ENCODE data around the gene SF1. TPM values are rescaled to one million over a fixed set of nuclear protein-coding genes. Genes with fewer than 3 reads are reported as not detected.
A peak's percentile ranks its signal among the peaks of the same experiment; 100 is the strongest.

Gene SF1
- total RNA-seq, 1 donor from 2014 or later, result 415 TPM

DNA sequence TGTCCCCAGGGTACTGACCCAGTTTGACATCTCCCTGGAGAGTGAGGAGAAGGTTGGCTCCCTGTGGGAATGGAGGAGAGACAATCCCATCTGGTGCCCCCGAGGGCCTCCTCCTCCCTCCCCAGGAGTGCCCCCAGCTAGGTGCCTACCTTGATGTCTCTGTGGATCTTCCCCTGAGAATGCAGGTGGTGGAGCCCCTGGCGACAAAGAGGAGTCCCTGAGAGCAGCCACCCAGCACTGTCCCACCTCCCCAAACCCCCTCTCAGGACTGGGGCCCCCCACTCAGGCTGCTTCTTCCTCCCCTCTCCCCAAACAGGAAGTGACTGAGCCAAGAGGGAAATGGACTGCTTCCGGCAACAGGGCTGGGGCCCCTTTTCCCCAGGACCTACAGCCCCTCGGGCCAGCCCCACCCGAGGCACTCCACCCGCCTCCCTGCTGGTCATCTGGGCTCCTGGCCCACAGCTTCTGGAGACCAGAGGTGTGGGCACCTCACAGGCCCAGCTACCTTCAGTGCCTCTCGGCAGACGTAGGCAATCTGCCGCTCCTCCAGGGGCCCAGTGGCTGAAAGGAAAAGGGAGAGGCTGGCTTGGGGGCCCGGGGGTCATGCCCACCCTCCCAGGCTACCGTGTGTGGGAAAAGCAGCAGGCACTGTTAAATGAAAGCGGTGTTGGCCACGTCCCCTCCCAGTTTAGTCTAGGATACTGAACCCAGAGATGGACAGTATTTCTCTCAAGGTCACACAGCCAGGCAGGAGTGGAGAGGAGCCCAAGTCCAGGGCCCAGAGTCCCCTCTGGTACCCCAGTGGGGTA is 23.4 kb upstream of the SF1 start:
- peaks cover 7% of the 10 kb centered on the region for H3K4me1 Mint-ChIP-seq (ENCODE audit: low read depth, unreplicated experiment)
- H3K27me3 Mint-ChIP-seq (ENCODE audit: unreplicated experiment), result peaks cover 16% of the 10 kb centered on the region
- DNase-seq, result no peak
- H3K27ac Mint-ChIP-seq (ENCODE audit: unreplicated experiment), result no peak overlapping the region
- H3K9me3 Mint-ChIP-seq (ENCODE audit: unreplicated experiment), result peaks cover 4% of the 10 kb centered on the region
- no peaks in the 10 kb centered on the region for H3K36me3 Mint-ChIP-seq (ENCODE audit: unreplicated experiment)
- TF ChIP-seq, protein P1, sequence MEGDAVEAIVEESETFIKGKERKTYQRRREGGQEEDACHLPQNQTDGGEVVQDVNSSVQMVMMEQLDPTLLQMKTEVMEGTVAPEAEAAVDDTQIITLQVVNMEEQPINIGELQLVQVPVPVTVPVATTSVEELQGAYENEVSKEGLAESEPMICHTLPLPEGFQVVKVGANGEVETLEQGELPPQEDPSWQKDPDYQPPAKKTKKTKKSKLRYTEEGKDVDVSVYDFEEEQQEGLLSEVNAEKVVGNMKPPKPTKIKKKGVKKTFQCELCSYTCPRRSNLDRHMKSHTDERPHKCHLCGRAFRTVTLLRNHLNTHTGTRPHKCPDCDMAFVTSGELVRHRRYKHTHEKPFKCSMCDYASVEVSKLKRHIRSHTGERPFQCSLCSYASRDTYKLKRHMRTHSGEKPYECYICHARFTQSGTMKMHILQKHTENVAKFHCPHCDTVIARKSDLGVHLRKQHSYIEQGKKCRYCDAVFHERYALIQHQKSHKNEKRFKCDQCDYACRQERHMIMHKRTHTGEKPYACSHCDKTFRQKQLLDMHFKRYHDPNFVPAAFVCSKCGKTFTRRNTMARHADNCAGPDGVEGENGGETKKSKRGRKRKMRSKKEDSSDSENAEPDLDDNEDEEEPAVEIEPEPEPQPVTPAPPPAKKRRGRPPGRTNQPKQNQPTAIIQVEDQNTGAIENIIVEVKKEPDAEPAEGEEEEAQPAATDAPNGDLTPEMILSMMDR (IDR thresholded peaks at IDR 0.05; ENCODE audit: partially characterized antibody, unreplicated experiment), result no peak
- peak overlapping the region; percentile 69 for H3K4me3 Mint-ChIP-seq (ENCODE audit: unreplicated experiment)

DNA sequence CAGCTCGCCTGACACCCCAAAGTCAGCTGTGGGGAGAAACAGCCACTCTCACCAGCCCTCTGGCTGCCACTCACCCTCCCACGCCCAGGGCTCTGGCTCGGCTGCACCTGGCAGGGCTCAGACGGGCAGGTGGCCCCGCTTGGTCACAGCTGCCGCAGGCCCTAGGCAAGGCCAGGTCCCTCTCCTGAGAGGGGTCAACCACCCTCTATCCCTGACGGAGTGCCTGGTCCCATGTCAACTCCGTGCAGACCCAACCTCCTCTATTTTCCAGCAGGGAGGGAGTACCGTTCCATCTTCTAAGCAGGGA is 22.8 kb upstream of the SF1 start:
- peaks cover 4% of the 10 kb centered on the region for H3K9me3 Mint-ChIP-seq (ENCODE audit: unreplicated experiment)
- TF ChIP-seq, protein P1 (IDR thresholded peaks at IDR 0.05; ENCODE audit: partially characterized antibody, unreplicated experiment), result no peak
- no peak overlapping the region for H3K4me3 Mint-ChIP-seq (ENCODE audit: unreplicated experiment)
- no peaks in the 10 kb centered on the region for H3K36me3 Mint-ChIP-seq (ENCODE audit: unreplicated experiment)
- no peak for DNase-seq
- peaks cover 7% of the 10 kb centered on the region for H3K4me1 Mint-ChIP-seq (ENCODE audit: low read depth, unreplicated experiment)
- H3K27me3 Mint-ChIP-seq (ENCODE audit: unreplicated experiment), result peaks cover 15% of the 10 kb centered on the region
- no peak overlapping the region for H3K27ac Mint-ChIP-seq (ENCODE audit: unreplicated experiment)

DNA sequence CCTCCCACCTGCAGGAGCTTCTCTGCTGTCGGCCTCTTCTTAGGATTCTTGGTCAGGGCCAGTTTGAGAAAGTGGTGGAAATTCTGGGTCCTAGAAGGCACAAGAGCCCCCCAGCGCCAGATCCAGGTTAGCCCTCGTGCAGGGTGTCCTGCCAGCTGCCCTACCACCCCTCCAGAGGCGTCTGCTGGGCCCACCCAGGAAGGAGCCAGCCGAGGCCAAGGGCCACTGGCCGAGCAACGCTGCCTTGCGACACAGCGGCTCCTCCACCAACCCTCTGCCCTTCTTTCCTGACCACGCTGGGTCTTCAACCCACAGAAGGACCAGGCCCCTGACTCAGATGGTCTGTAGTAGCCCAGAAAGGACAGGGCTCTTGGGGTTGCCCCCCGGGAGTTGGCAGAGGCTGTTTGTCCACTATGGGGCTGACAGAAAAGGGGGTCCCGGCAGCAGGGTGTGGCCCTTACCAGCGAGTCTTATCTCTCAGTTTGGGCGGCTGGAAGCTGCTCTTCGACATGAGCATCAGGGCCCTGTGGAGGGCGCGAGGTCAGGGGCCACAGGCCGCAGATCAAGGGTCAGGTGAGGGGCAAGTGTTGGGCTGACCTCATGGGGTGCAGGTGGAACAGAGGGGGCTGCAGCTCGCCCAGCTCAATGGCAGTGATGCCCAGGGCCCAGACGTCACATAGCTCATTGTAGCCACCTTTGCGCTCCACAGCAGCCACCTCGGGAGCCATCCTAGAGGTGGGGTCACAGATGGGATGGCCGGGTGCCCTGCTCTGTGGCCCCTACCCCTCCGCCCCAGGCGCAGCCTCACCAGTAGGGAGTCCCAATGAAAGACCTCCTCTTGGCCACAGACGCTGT is 22.2 kb upstream of the SF1 start:
- TF ChIP-seq, protein P1 (IDR thresholded peaks at IDR 0.05; ENCODE audit: partially characterized antibody, unreplicated experiment), result no peak
- H3K27ac Mint-ChIP-seq (ENCODE audit: unreplicated experiment), result no peak overlapping the region
- peaks cover 4% of the 10 kb centered on the region for H3K9me3 Mint-ChIP-seq (ENCODE audit: unreplicated experiment)
- H3K36me3 Mint-ChIP-seq (ENCODE audit: unreplicated experiment), result no peaks in the 10 kb centered on the region
- H3K4me1 Mint-ChIP-seq (ENCODE audit: low read depth, unreplicated experiment), result peaks cover 7% of the 10 kb centered on the region
- no peak overlapping the region for H3K4me3 Mint-ChIP-seq (ENCODE audit: unreplicated experiment)
- no peak for DNase-seq
- peaks cover 10% of the 10 kb centered on the region for H3K27me3 Mint-ChIP-seq (ENCODE audit: unreplicated experiment)

DNA sequence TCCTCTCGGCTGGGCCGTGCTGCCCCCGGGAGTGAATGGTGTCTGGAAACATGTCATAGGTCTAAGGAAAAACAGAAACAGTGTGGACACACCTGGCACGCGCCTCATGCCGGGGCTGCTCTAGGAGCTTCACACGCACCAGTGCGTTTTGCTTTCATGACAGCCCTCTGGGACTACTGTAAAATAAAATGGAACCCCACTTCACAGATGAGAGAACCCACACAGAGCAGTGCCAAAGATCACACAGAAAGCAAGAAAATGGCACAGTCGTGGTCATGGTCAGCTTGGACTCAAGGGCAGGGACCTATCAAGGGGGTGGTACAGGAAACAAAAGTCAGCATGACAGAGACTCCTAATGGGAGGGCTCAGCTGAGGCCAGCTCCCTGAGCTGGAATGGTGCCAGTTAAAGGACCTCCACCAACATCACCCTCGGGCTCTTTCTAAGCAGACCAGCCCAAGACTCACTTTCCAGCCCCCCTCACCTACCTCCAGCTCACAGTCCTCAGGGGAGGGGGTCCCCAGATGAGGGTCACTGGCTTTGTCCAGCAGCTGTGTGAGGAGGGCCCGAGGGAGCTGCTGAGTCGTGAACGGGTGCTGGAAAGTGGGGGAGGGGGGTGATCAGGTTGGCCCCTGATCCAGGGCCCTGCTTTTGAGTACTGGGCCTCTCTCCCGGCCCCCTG is 21.4 kb upstream of the SF1 start:
- TF ChIP-seq, protein P1 (IDR thresholded peaks at IDR 0.05; ENCODE audit: partially characterized antibody, unreplicated experiment), result no peak
- peak overlapping the region; percentile 43 for H3K27ac Mint-ChIP-seq (ENCODE audit: unreplicated experiment)
- H3K4me3 Mint-ChIP-seq (ENCODE audit: unreplicated experiment), result no peak overlapping the region

More for the DNA sequence above, 21.4 kb upstream of the SF1 start:
- Mint-ChIP-seq H3K36me3 (ENCODE audit: unreplicated experiment) (no peaks in the 10 kb centered on the region), H3K27me3 (ENCODE audit: unreplicated experiment) (peaks cover 11% of the 10 kb centered on the region), H3K4me1 (ENCODE audit: low read depth, unreplicated experiment) (peaks cover 7% of the 10 kb centered on the region), H3K9me3 (ENCODE audit: unreplicated experiment) (peaks cover 4% of the 10 kb centered on the region)
- DNase-seq, result no peak
